Neuronal stem cell (in vitro differentiated cells): ENCODE data around the gene DPYSL4. TPM values are rescaled to one million over a fixed set of nuclear protein-coding genes. Genes with fewer than 3 reads are reported as not detected.

ENCODE experiments used
- DNase-seq: peaks from one replicate; pipeline ENCODE4 v3.0.0-alpha.2; 2013; ENCODE audit warnings: low spot score
- H2AFZ ChIP-seq: one replicate; pipeline ENCODE4 v1.6.1; 2013; ENCODE audit warnings: mild to moderate bottlenecking, low read length, inconsistent platforms
- H2AK5ac ChIP-seq: 2 replicates; pipeline ENCODE4 v1.6.1; 2013; ENCODE audit warnings: low read depth, mild to moderate bottlenecking, inconsistent platforms, low read length, moderate library complexity, mixed read lengths
- H2BK120ac ChIP-seq: 2 replicates; pipeline ENCODE4 v1.6.1; 2013; ENCODE audit warnings: low read depth, mild to moderate bottlenecking, inconsistent platforms, low read length, moderate library complexity, mixed read lengths
- H2BK12ac ChIP-seq: one replicate; pipeline ENCODE4 v1.6.1; 2013; ENCODE audit warnings: low read length, inconsistent platforms
- H2BK15ac ChIP-seq: 2 replicates; pipeline ENCODE4 v1.6.1; 2013; ENCODE audit warnings: mild to moderate bottlenecking, low read length, inconsistent platforms, mixed read lengths
- H2BK5ac ChIP-seq: one replicate; pipeline ENCODE4 v1.6.1; 2013; ENCODE audit warnings: inconsistent platforms, mild to moderate bottlenecking, low read length, moderate library complexity
- H3K14ac ChIP-seq: one replicate; pipeline ENCODE4 v1.6.1; 2013; ENCODE audit warnings: low read length, inconsistent platforms
- H3K18ac ChIP-seq: 2 replicates; pipeline ENCODE4 v1.6.1; 2013; ENCODE audit warnings: low read length, inconsistent platforms
- H3K23ac ChIP-seq: 2 replicates; pipeline ENCODE4 v1.6.1; 2013; ENCODE audit warnings: low read depth, mild to moderate bottlenecking, mixed read lengths, low read length, inconsistent platforms; ENCODE audit not compliant: poor library complexity
- H3K27ac ChIP-seq: replicated peaks from 3 replicates; pipeline ENCODE4 v1.5.1; 2013; ENCODE audit warnings: low read length, inconsistent platforms
- H3K27me3 ChIP-seq, 3 experiments: 2 replicates each; pipeline ENCODE4 v1.6.1; 2013; ENCODE audit warnings: low read length in 3 of 3, mild to moderate bottlenecking in 2 of 3, inconsistent platforms in 1 of 3, low read depth in 1 of 3, mixed read lengths in 1 of 3, moderate library complexity in 1 of 3; ENCODE audit not compliant: control insufficient read depth in 3 of 3, insufficient read depth in 3 of 3
- H3K36me3 ChIP-seq, 2 donors: replicated peaks in 1 of 2; 2 replicates each; pipeline ENCODE4 v1.6.1; 2013; ENCODE audit warnings: low read length in 2 of 2; ENCODE audit not compliant: control insufficient read depth in 2 of 2, insufficient read depth in 2 of 2
- H3K4ac ChIP-seq: 2 replicates; pipeline ENCODE4 v1.6.1; 2013; ENCODE audit warnings: inconsistent platforms, mild to moderate bottlenecking, low read length, moderate library complexity
- H3K4me1 ChIP-seq, 2 donors: 1 replicate in 1 of 2; 2 replicates in 1 of 2; pipeline ENCODE4 v1.6.1; 2013; ENCODE audit warnings: low read length in 2 of 2, low read depth in 1 of 2; ENCODE audit not compliant: control insufficient read depth in 2 of 2, insufficient read depth in 1 of 2
- H3K4me2 ChIP-seq: one replicate; pipeline ENCODE4 v1.6.1; 2013; ENCODE audit warnings: mild to moderate bottlenecking, low read length, inconsistent platforms; ENCODE audit not compliant: insufficient read depth, poor library complexity, severe bottlenecking
- H3K4me3 ChIP-seq, 2 donors: 2 replicates each; pipeline ENCODE4 v1.5.1; 2013; ENCODE audit warnings: low read length in 2 of 2, mild to moderate bottlenecking in 2 of 2, inconsistent platforms in 1 of 2, moderate library complexity in 1 of 2
- H3K79me1 ChIP-seq: one replicate; pipeline ENCODE4 v1.6.1; 2013; ENCODE audit warnings: low read depth, mild to moderate bottlenecking, inconsistent platforms, low read length, moderate library complexity
- H3K9ac ChIP-seq: one replicate; pipeline ENCODE4 v1.6.1; 2013; ENCODE audit warnings: mild to moderate bottlenecking, low read depth, low read length, inconsistent platforms; ENCODE audit not compliant: poor library complexity
- H3K9me3 ChIP-seq, 2 donors: replicated peaks in 1 of 2; 2 replicates each; pipeline versions ENCODE3 to v1.6.1; 2013; ENCODE audit warnings: low read length in 2 of 2, mild to moderate bottlenecking in 2 of 2, inconsistent platforms in 1 of 2, low read depth in 1 of 2, mixed read lengths in 1 of 2, moderate library complexity in 1 of 2; ENCODE audit not compliant: control insufficient read depth in 2 of 2, insufficient read depth in 1 of 2
- H4K8ac ChIP-seq: one replicate; pipeline ENCODE4 v1.6.1; 2013; ENCODE audit warnings: low read depth, mild to moderate bottlenecking, inconsistent platforms, low read length, moderate library complexity
- H4K91ac ChIP-seq: one replicate; pipeline ENCODE4 v1.6.1; 2013; ENCODE audit warnings: low read length, low read depth, mild to moderate bottlenecking, inconsistent platforms; ENCODE audit not compliant: poor library complexity
- WGBS, 2 donors: extraction: QIAGEN DNeasy Blood & Tissue Kit; methylation state at CpG; one replicate each; pipeline ENCODE4 v1.1.7; 2013; ENCODE audit warnings: missing lambda C conversion rate in 2 of 2, mixed read lengths in 1 of 2; ENCODE audit not compliant: insufficient read length in 2 of 2, insufficient replicate concordance in 1 of 2; ENCODE audit errors: extremely low coverage in 2 of 2; 5-methylcytosine and 5-hydroxymethylcytosine counted together
- polyA plus RNA-seq, 2 experiments: library from polyadenylated mRNA; stranded (reverse); fragments of 200-250 nt; gene quantifications; one replicate each; pipeline ENCODE4 v1.2.3, GENCODE V29; 2013

Gene DPYSL4
- polyA plus RNA-seq (2013, experiment 1 of 2) = 27.1 TPM
- polyA plus RNA-seq (2013, experiment 2 of 2) = 25.4 TPM

GRCh38 chr10:132186488-132187429 lies at the start of gene DPYSL4:
Gene DPYSL4 (plus strand): TSS chr10:132186948. CDS start chr10:132187064, 116 bp downstream.
- H3K9ac ChIP-seq = peak within 1 kb of the TSS; percentile 90
- H2BK120ac ChIP-seq = no peak within 1 kb of the TSS
- no peaks in the 10 kb centered on the region for H3K9me3 ChIP-seq
- H3K27me3 ChIP-seq = peaks cover 9 to 52% (median 48%) of the 10 kb centered on the region in 3 experiments
- peaks cover 5 to 35% of the 10 kb centered on the region in 2 donors for H3K36me3 ChIP-seq
- H2AFZ ChIP-seq = peak within 1 kb of the TSS; percentile 88
- H3K14ac ChIP-seq = peak within 1 kb of the TSS; percentile 21
- no peak within 1 kb of the TSS for H2BK12ac ChIP-seq
- H2BK15ac ChIP-seq = no peak within 1 kb of the TSS
- peak within 1 kb of the TSS; percentile 43 for H2AK5ac ChIP-seq
- H2BK5ac ChIP-seq = no peak within 1 kb of the TSS
- no peak within 1 kb of the TSS for H3K4ac ChIP-seq
- no peak within 1 kb of the TSS for H4K91ac ChIP-seq
- no peak for DNase-seq
- H3K4me1 ChIP-seq = peaks cover 6 to 9% of the 10 kb centered on the region in 2 donors
- H3K23ac ChIP-seq = peak within 1 kb of the TSS; percentile 93
- H3K79me1 ChIP-seq = peaks cover 8% of the 10 kb centered on the region
- H3K18ac ChIP-seq = peak within 1 kb of the TSS; percentile 85
- WGBS, 2 donors = no CpG with 5 or more reads among the region's 109 CpGs
- H4K8ac ChIP-seq = no peak within 1 kb of the TSS
- H3K27ac ChIP-seq = no peak within 1 kb of the TSS
- H3K4me2 ChIP-seq = peak within 1 kb of the TSS; percentile 98
- H3K4me3 ChIP-seq = peak within 1 kb of the TSS; percentile 81 to 94

GRCh38 chr10:132137111-132138072 lies 49.4 kb upstream of the DPYSL4 start:
- Histone ChIP-seq H3K4me3 (no peak overlapping the region), H3K4ac (no peak overlapping the region), H2BK12ac (no peak overlapping the region), H3K36me3 (peaks cover 0 to 2% of the 10 kb centered on the region in 2 donors), H2AK5ac (peak overlapping the region; percentile 8), H4K8ac (no peak overlapping the region), H2BK15ac (no peak overlapping the region), H3K4me2 (no peak overlapping the region), H3K14ac (no peak overlapping the region), H3K18ac (no peak overlapping the region), H4K91ac (no peak overlapping the region), H2AFZ (no peak overlapping the region), H3K27ac (no peak overlapping the region), H3K23ac (no peak overlapping the region), H3K27me3 (peaks cover 0 to 25% (median 2%) of the 10 kb centered on the region in 3 experiments), H3K9me3 (peaks cover 0 to 3% of the 10 kb centered on the region in 2 donors), H3K9ac (no peak overlapping the region), H2BK5ac (no peak overlapping the region), H2BK120ac (no peak overlapping the region), H3K4me1 (peaks cover 3 to 6% of the 10 kb centered on the region in 2 donors), H3K79me1 (peaks cover 4% of the 10 kb centered on the region)
- no peak for DNase-seq
- WGBS, 2 donors = no CpG with 5 or more reads among the region's 40 CpGs

GRCh38 chr10:132138133-132138532 lies 48.6 kb upstream of the DPYSL4 start:
- no CpG with 5 or more reads among the region's 40 CpGs for whole genome bisulfite sequencing, 2 donors
- no peak overlapping the region for H2BK5ac ChIP-seq
- DNase-seq = no peak
- no peak overlapping the region for H2BK12ac ChIP-seq
- H3K4me2 ChIP-seq = no peak overlapping the region
- no peak overlapping the region for H4K91ac ChIP-seq
- H3K9me3 ChIP-seq = peaks cover 0 to 3% of the 10 kb centered on the region in 2 donors
- peaks cover 0 to 28% (median 2%) of the 10 kb centered on the region in 3 experiments for H3K27me3 ChIP-seq
- no peak overlapping the region for H2BK120ac ChIP-seq
- H3K18ac ChIP-seq = peak overlapping the region; percentile 3
- H3K23ac ChIP-seq = peak overlapping the region; percentile 47
- H3K4ac ChIP-seq = peak overlapping the region; percentile 67
- no peak overlapping the region for H2BK15ac ChIP-seq
- peaks cover 0 to 6% of the 10 kb centered on the region in 2 donors for H3K4me1 ChIP-seq
- peaks cover 4% of the 10 kb centered on the region for H3K79me1 ChIP-seq
- H3K36me3 ChIP-seq = peaks cover 0 to 2% of the 10 kb centered on the region in 2 donors
- H3K14ac ChIP-seq = peak overlapping the region; percentile 90
- H3K9ac ChIP-seq = no peak overlapping the region
- H2AFZ ChIP-seq = no peak overlapping the region
- peak overlapping the region; percentile 8 for H2AK5ac ChIP-seq
- peak overlapping the region in 1 of 2 donors; percentile 48 for H3K4me3 ChIP-seq
- no peak overlapping the region for H4K8ac ChIP-seq
- H3K27ac ChIP-seq = no peak overlapping the region
